GM12891 (cell line): Measurements from ENCODE around the gene GPX3.

Experiments used
- DNase-seq: peaks from one replicate; pipeline ENCODE4 v3.0.0; 2011; ENCODE audit warnings: low spot score; ENCODE audit not compliant: insufficient read length
- FAIRE-seq: peaks from 2 replicates; lab custom pipeline; 2011; peaks lifted over from hg19 to GRCh38; lab: Jason Lieb, UNC
- PAX5 ChIP-seq: IDR thresholded peaks from 2 replicates; pipeline ENCODE4 v1.6.1; 2011; ENCODE audit warnings: low read length, moderate library complexity, mild to moderate bottlenecking; ENCODE audit not compliant: insufficient read depth, severe bottlenecking
- POLR2A ChIP-seq: IDR thresholded peaks from 2 replicates; pipeline ENCODE4 v1.6.1; 2011; ENCODE audit warnings: low read depth, low read length, control low read depth
- POLR2AphosphoS5 ChIP-seq: IDR thresholded peaks from 2 replicates; pipeline ENCODE4 v1.6.1; 2011; ENCODE audit warnings: low read depth, low read length, control low read depth
- POU2F2 ChIP-seq: IDR thresholded peaks from 2 replicates; pipeline ENCODE4 v1.6.1; 2011; ENCODE audit warnings: low read depth, mild to moderate bottlenecking, control low read depth, low read length, moderate library complexity
- SPI1 ChIP-seq: IDR thresholded peaks from 2 replicates; pipeline ENCODE4 v1.6.1; 2011; ENCODE audit warnings: low read depth, low read length, control low read depth
- TAF1 ChIP-seq: IDR thresholded peaks from 2 replicates; pipeline ENCODE4 v1.6.1; 2011; ENCODE audit warnings: low read depth, low read length, control low read depth

The GPX3 gene

DNA sequence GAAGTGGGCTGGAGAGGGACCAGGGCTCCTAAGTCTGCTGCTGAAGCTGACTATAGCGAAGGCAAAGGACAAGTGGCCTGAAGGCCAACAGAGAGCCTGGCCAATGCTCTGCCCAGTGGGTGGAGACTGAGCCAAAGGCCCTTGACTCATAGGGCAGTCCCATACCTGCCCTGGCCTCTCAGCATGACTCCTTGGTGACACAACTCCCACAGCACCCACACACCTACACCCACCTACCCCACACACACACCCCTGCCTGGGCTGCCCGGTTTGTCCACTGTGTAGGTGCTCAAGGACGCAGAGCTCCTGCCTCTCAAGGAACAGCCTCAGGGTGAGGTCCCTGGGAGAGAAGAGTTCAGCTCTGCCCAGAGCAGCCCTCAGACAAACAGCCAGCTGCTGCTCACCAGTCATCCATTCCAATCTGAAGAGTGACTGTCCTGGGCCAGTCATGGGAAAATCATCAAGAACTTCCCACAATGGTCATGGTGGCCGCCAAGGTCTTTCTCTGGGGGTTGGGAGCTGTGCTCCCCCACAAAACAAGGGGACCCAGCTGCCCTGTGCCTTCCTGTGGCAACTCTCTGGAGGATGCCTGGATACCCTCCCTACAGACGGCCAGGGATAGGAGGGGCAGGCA, 55.4 kb downstream of the GPX3 start:
- FAIRE-seq (peak; percentile 69), DNase-seq (no peak)
- TF ChIP-seq SPI1 (no peak), TAF1 (no peak), POLR2A (no peak), POU2F2 (no peak), POLR2AphosphoS5 (no peak), PAX5 (no peak)

DNA sequence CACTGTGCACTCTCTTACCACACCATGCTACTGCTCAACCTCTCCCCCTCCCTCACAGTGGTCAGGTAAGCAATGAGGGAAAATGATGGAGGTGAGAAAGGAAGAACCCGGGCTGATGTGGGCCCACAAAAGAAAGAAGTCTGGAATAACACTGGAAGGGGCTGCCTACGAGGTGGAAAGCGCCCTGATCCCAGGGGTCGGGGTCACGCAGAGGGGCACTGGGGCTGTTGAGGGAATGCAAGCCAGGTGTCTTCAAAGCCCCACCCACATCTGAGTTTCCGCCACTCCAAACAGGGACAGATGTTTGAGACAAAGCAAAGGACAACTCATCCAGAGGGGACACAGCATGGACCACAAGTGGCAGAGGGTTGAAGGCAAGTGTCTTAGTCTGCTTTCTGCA, 56.2 kb downstream of the GPX3 start:
- FAIRE-seq (no peak), DNase-seq (no peak)
- TF ChIP-seq POU2F2: no peak
- TF ChIP-seq POLR2A: no peak
- no peak for TF ChIP-seq PAX5
- TF ChIP-seq SPI1: no peak
- no peak for TF ChIP-seq POLR2AphosphoS5
- TF ChIP-seq TAF1: no peak

DNA sequence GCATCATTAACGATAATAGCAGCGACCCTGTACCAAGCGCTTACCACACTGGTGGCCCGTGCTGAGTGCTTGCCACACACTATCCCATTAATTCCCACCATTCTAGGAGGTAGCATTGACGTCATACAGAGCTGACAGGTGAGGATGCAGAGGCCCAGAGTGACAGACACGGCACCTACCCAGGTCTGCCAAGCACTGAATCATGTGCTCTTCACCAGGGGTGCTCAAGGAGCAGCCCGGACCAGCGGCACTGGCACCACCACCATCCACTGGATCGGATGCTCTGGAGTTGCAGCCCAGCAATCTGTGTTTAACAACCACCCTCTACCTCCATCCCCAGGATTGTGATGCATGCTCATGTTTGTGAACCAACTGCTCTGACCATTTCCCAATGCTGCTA, 57.0 kb downstream of the GPX3 start:
- DNase-seq: no peak
- no peak for FAIRE-seq
- no peak for TF ChIP-seq SPI1
- peak; percentile 35 for TF ChIP-seq POLR2A
- peak; percentile 45 for TF ChIP-seq POLR2AphosphoS5
- no peak; the same call in 1 of the 2 replicates for TF ChIP-seq TAF1
- TF ChIP-seq POU2F2: no peak
- TF ChIP-seq PAX5: no peak

DNA sequence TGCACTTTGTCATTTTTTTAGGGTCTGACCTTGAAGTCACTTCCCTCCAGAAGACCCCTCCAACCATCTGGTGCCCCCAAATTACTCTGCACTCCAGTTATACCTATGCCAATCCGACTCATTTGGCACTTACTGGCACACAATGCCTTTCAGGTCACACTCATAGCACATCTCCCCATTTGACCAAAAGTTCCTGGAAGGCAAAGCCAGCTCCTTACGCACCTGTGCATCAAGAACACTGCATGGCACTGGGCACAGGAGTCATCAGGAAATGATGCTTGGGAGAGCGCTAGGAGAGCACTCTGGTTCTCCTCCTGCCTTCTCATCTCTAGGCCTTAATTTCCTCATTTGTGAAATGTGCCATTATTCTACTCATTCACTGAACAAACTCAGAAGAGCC, 57.6 kb downstream of the GPX3 start:
- TF ChIP-seq POLR2A (no peak), PAX5 (no peak), TAF1 (no peak), POLR2AphosphoS5 (no peak; the same call in 1 of the 2 replicates), POU2F2 (no peak; the same call in 1 of the 2 replicates), SPI1 (no peak)
- no peak for FAIRE-seq
- DNase-seq: no peak
